GM23338 (cell line): ENCODE data around the gene HLA-DMA. TPM values are rescaled to one million over a fixed set of nuclear protein-coding genes. Genes with fewer than 3 reads are reported as not detected.

Experiments
- ATAC-seq: fragments of 200-7000 bp; cut with Tn5 transposase; 3 replicates; pipeline ENCODE4 v1.9.1; 2020
- DNase-seq: peaks from one replicate; pipeline ENCODE4 v3.0.0-alpha.2; 2015; ENCODE audit warnings: low spot score
- H2AFZ ChIP-seq: fragments of 200-600 bp; sonication (generic); 2 replicates; pipeline ENCODE4 v1.8.0; 2016; ENCODE audit warnings: antibody characterized with exemption, mild to moderate bottlenecking, moderate library complexity
- H3F3A ChIP-seq: fragments of 200-600 bp; sonication (generic); replicated peaks from 2 replicates; pipeline ENCODE4 v1.8.0; 2017; ENCODE audit warnings: antibody characterized with exemption, mixed run types, low read depth
- H3K27ac ChIP-seq: fragments of 200-600 bp; sonication (generic); 2 replicates; pipeline ENCODE4 v1.6.1; 2016; ENCODE audit warnings: low read depth
- H3K27me3 ChIP-seq: fragments of 200-600 bp; sonication (generic); 2 replicates; pipeline ENCODE4 v1.8.0; 2016; ENCODE audit warnings: mild to moderate bottlenecking, mixed run types, moderate library complexity; ENCODE audit not compliant: insufficient read depth
- H3K36me3 ChIP-seq: fragments of 200-600 bp; sonication (generic); 2 replicates; pipeline ENCODE4 v1.8.0; 2016; ENCODE audit warnings: mild to moderate bottlenecking; ENCODE audit not compliant: insufficient read depth
- H3K4me1 ChIP-seq: fragments of 200-600 bp; sonication (generic); 2 replicates; pipeline ENCODE4 v1.8.0; 2016; ENCODE audit warnings: mild to moderate bottlenecking, moderate library complexity; ENCODE audit not compliant: insufficient read depth
- H3K4me2 ChIP-seq: fragments of 200-600 bp; sonication (generic); 2 replicates; pipeline ENCODE4 v1.7.1; 2017; ENCODE audit warnings: mixed run types
- H3K4me3 ChIP-seq: fragments of 200-600 bp; sonication (generic); 2 replicates; pipeline ENCODE4 v1.6.1; 2016; ENCODE audit warnings: mixed run types
- H3K79me2 ChIP-seq: fragments of 200-600 bp; sonication (generic); replicated peaks from 2 replicates; pipeline ENCODE4 v1.8.0; 2017; ENCODE audit warnings: mild to moderate bottlenecking; ENCODE audit not compliant: insufficient read depth
- H3K9me2 ChIP-seq: fragments of 200-600 bp; sonication (generic); 2 replicates; pipeline ENCODE4 v1.8.0; 2017; ENCODE audit not compliant: insufficient read depth
- H4K20me1 ChIP-seq: fragments of 200-600 bp; sonication (generic); replicated peaks from 2 replicates; pipeline ENCODE4 v1.8.0; 2017; ENCODE audit warnings: mild to moderate bottlenecking; ENCODE audit not compliant: insufficient read depth
- H3K27ac Mint-ChIP-seq: 2 replicates; pipeline ENCODE4 v1.8.0; 2020; ENCODE audit warnings: inconsistent platforms, mild to moderate bottlenecking, moderate library complexity, mixed read lengths
- H3K27me3 Mint-ChIP-seq: 3 replicates; pipeline ENCODE4 v1.8.0; 2022; ENCODE audit warnings: low read depth, mild to moderate bottlenecking, moderate library complexity, mixed read lengths, inconsistent platforms; ENCODE audit not compliant: insufficient read depth, poor library complexity
- H3K36me3 Mint-ChIP-seq: 3 replicates; pipeline ENCODE4 v1.8.0; 2021; ENCODE audit warnings: low read depth, mild to moderate bottlenecking, inconsistent platforms, moderate library complexity, mixed read lengths
- H3K4me1 Mint-ChIP-seq: 3 replicates; pipeline ENCODE4 v1.8.0; 2020; ENCODE audit warnings: mild to moderate bottlenecking, inconsistent platforms, mixed read lengths
- H3K4me3 Mint-ChIP-seq: 3 replicates; pipeline ENCODE4 v1.8.0; 2021; ENCODE audit warnings: moderate library complexity, mild to moderate bottlenecking, inconsistent platforms, mixed read lengths
- H3K9me3 Mint-ChIP-seq: 3 replicates; pipeline ENCODE4 v1.8.0; 2020; ENCODE audit warnings: moderate library complexity, mild to moderate bottlenecking, inconsistent platforms, mixed read lengths
- CREB1 ChIP-seq: fragments of 250-450 bp; sonication (Bioruptor Pico); IDR thresholded peaks from 2 replicates; pipeline ENCODE4 v1.5.0; 2020; ENCODE audit warnings: low read depth, mild to moderate bottlenecking, moderate library complexity
- EZH2phosphoT487 ChIP-seq: fragments of 200-600 bp; sonication (generic); IDR thresholded peaks from one replicate; pipeline ENCODE4 v1.8.1; 2018; ENCODE audit warnings: antibody characterized with exemption; ENCODE audit not compliant: unreplicated experiment
- NANOG ChIP-seq: IDR thresholded peaks from 2 replicates; pipeline ENCODE4 v1.6.1; 2016; ENCODE audit warnings: antibody characterized with exemption, borderline replicate concordance
- STAT1 ChIP-seq: IDR thresholded peaks from one replicate; pipeline ENCODE4 v1.6.1; 2016; ENCODE audit warnings: antibody characterized with exemption; ENCODE audit not compliant: unreplicated experiment
- ZNF114 ChIP-seq: fragments of 250-450 bp; sonication (Bioruptor Pico); IDR thresholded peaks from 2 replicates; pipeline ENCODE4 v1.5.0; 2020; ENCODE audit warnings: mild to moderate bottlenecking, moderate library complexity
- ZNF331 ChIP-seq: fragments of 250-450 bp; sonication (Bioruptor Pico); IDR thresholded peaks from 2 replicates; pipeline ENCODE4 v1.5.0; 2020; ENCODE audit warnings: low read depth, mild to moderate bottlenecking, moderate library complexity
- polyA plus RNA-seq: library from polyadenylated mRNA; unstranded; fragments of >200 nt; fragmentation: Nextera tagmentation; extraction: Ambion mirVana; gene quantifications from 2 replicates; pipeline ENCODE4 v1.2.1, GENCODE V29; 2016
- total RNA-seq: library from RNA; depleted of rRNA; stranded (reverse); fragments of >200 nt; shearing (Covaris generic); gene quantifications from 2 replicates; pipeline ENCODE4 v1.2.3, GENCODE V29; 2014
- TF ChIP-seq, protein P1 (sequence below): IDR thresholded peaks from one replicate; pipeline ENCODE4 v1.6.1; 2018; ENCODE audit warnings: antibody characterized with exemption; ENCODE audit not compliant: unreplicated experiment
- TF ChIP-seq, protein P2 (sequence below), 2 experiments: fragments of 200-600 bp in 1 of 2; sonication (generic) in 1 of 2; conservative IDR thresholded peaks; 2 replicates each; pipeline versions ENCODE4 v1.5.1 to v1.6.1; 2016 to 2017; ENCODE audit warnings: antibody characterized with exemption in 2 of 2, low read depth in 2 of 2, mild to moderate bottlenecking in 2 of 2, moderate library complexity in 1 of 2
- TF ChIP-seq, protein P3 (sequence below): fragments of 250-450 bp; sonication (Bioruptor Pico); IDR thresholded peaks from 2 replicates; pipeline ENCODE4 v1.5.0; 2020; ENCODE audit warnings: mild to moderate bottlenecking, moderate library complexity

Gene HLA-DMA
- total and polyA plus RNA-seq, 2 experiments from 2014 or later, result 5.2 to 6.2 TPM

DNA sequence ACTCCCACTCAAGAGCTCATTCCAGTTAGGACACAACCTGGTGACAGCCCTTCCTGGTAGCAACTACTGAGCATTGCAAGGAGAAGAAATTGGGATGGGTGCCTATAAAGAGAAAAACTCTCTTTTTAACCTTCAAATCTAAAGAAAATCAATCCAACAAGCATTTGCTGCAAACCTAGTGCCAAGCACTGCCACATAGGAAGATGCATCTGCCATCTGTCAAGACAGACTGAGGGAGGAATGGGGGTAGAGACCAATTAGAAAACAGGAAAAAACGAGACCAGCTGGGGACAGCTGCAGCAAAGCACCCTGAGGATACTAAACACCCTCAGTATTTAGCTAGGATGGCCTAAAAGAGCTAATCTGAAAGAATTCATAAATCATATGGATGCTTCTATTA lies 39.9 kb downstream of the HLA-DMA start (continued):
- TF ChIP-seq, protein P1, sequence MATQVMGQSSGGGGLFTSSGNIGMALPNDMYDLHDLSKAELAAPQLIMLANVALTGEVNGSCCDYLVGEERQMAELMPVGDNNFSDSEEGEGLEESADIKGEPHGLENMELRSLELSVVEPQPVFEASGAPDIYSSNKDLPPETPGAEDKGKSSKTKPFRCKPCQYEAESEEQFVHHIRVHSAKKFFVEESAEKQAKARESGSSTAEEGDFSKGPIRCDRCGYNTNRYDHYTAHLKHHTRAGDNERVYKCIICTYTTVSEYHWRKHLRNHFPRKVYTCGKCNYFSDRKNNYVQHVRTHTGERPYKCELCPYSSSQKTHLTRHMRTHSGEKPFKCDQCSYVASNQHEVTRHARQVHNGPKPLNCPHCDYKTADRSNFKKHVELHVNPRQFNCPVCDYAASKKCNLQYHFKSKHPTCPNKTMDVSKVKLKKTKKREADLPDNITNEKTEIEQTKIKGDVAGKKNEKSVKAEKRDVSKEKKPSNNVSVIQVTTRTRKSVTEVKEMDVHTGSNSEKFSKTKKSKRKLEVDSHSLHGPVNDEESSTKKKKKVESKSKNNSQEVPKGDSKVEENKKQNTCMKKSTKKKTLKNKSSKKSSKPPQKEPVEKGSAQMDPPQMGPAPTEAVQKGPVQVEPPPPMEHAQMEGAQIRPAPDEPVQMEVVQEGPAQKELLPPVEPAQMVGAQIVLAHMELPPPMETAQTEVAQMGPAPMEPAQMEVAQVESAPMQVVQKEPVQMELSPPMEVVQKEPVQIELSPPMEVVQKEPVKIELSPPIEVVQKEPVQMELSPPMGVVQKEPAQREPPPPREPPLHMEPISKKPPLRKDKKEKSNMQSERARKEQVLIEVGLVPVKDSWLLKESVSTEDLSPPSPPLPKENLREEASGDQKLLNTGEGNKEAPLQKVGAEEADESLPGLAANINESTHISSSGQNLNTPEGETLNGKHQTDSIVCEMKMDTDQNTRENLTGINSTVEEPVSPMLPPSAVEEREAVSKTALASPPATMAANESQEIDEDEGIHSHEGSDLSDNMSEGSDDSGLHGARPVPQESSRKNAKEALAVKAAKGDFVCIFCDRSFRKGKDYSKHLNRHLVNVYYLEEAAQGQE, result no peak
- TF ChIP-seq, protein P2, sequence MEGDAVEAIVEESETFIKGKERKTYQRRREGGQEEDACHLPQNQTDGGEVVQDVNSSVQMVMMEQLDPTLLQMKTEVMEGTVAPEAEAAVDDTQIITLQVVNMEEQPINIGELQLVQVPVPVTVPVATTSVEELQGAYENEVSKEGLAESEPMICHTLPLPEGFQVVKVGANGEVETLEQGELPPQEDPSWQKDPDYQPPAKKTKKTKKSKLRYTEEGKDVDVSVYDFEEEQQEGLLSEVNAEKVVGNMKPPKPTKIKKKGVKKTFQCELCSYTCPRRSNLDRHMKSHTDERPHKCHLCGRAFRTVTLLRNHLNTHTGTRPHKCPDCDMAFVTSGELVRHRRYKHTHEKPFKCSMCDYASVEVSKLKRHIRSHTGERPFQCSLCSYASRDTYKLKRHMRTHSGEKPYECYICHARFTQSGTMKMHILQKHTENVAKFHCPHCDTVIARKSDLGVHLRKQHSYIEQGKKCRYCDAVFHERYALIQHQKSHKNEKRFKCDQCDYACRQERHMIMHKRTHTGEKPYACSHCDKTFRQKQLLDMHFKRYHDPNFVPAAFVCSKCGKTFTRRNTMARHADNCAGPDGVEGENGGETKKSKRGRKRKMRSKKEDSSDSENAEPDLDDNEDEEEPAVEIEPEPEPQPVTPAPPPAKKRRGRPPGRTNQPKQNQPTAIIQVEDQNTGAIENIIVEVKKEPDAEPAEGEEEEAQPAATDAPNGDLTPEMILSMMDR (conservative IDR thresholded peaks at IDR 0.05; ENCODE audit: low read depth in 2 of 2), result no peak

DNA sequence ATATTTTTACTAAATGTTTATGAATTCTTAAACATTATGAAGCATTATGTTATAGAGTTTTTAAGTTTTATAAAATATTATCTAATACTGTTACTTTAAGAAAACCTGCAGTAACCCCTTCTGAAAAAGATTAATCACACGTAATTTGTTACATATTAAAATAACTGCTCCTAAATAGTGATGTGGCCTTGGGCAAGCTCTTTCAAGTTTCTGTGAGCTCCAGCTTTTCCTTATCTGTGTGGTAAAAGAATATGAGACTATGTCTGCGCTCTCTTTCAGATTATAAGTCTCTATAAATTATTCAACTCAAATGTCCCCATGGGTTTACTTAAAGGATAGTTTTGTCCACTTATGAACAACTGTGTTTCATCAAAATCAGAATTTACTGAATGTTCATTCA lies 44.0 kb downstream of the HLA-DMA start:
- H3K36me3 Mint-ChIP-seq, result no peaks in the 10 kb centered on the region

More for the DNA sequence above, 44.0 kb downstream of the HLA-DMA start:
- TF ChIP-seq NANOG (no peak), ZNF331 (CRISPR knock-in tag) (no peak), CREB1 (no peak), ZNF114 (CRISPR knock-in tag) (no peak), STAT1 (no peak), EZH2phosphoT487 (no peak)
- TF ChIP-seq, protein P2 (conservative IDR thresholded peaks at IDR 0.05; ENCODE audit: low read depth in 2 of 2), result no peak
- TF ChIP-seq, protein P3, sequence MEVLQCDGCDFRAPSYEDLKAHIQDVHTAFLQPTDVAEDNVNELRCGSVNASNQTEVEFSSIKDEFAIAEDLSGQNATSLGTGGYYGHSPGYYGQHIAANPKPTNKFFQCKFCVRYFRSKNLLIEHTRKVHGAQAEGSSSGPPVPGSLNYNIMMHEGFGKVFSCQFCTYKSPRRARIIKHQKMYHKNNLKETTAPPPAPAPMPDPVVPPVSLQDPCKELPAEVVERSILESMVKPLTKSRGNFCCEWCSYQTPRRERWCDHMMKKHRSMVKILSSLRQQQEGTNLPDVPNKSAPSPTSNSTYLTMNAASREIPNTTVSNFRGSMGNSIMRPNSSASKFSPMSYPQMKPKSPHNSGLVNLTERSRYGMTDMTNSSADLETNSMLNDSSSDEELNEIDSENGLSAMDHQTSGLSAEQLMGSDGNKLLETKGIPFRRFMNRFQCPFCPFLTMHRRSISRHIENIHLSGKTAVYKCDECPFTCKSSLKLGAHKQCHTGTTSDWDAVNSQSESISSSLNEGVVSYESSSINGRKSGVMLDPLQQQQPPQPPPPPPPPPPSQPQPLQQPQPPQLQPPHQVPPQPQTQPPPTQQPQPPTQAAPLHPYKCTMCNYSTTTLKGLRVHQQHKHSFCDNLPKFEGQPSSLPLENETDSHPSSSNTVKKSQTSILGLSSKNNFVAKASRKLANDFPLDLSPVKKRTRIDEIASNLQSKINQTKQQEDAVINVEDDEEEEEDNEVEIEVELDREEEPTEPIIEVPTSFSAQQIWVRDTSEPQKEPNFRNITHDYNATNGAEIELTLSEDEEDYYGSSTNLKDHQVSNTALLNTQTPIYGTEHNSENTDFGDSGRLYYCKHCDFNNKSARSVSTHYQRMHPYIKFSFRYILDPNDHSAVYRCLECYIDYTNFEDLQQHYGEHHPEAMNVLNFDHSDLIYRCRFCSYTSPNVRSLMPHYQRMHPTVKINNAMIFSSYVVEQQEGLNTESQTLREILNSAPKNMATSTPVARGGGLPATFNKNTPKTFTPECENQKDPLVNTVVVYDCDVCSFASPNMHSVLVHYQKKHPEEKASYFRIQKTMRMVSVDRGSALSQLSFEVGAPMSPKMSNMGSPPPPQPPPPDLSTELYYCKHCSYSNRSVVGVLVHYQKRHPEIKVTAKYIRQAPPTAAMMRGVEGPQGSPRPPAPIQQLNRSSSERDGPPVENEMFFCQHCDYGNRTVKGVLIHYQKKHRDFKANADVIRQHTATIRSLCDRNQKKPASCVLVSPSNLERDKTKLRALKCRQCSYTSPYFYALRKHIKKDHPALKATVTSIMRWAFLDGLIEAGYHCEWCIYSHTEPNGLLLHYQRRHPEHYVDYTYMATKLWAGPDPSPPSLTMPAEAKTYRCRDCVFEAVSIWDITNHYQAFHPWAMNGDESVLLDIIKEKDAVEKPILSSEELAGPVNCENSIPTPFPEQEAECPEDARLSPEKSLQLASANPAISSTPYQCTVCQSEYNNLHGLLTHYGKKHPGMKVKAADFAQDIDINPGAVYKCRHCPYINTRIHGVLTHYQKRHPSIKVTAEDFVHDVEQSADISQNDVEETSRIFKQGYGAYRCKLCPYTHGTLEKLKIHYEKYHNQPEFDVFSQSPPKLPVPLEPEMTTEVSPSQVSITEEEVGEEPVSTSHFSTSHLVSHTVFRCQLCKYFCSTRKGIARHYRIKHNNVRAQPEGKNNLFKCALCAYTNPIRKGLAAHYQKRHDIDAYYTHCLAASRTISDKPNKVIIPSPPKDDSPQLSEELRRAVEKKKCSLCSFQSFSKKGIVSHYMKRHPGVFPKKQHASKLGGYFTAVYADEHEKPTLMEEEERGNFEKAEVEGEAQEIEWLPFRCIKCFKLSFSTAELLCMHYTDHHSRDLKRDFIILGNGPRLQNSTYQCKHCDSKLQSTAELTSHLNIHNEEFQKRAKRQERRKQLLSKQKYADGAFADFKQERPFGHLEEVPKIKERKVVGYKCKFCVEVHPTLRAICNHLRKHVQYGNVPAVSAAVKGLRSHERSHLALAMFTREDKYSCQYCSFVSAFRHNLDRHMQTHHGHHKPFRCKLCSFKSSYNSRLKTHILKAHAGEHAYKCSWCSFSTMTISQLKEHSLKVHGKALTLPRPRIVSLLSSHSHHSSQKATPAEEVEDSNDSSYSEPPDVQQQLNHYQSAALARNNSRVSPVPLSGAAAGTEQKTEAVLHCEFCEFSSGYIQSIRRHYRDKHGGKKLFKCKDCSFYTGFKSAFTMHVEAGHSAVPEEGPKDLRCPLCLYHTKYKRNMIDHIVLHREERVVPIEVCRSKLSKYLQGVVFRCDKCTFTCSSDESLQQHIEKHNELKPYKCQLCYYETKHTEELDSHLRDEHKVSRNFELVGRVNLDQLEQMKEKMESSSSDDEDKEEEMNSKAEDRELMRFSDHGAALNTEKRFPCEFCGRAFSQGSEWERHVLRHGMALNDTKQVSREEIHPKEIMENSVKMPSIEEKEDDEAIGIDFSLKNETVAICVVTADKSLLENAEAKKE (CRISPR knock-in tag), result no peak
- Mint-ChIP-seq H3K4me3 (no peak overlapping the region), H3K4me1 (no peaks in the 10 kb centered on the region), H3K27ac (no peak overlapping the region), H3K9me3 (no peaks in the 10 kb centered on the region), H3K27me3 (no peaks in the 10 kb centered on the region)
- no peaks in the 10 kb centered on the region for H3K4me1 ChIP-seq
- H3K27me3 ChIP-seq, result no peaks in the 10 kb centered on the region
- no peak for ATAC-seq
- H3K9me2 ChIP-seq, result no peaks in the 10 kb centered on the region
- H2AFZ ChIP-seq, result no peak overlapping the region
- H3K4me2 ChIP-seq, result no peak overlapping the region
- DNase-seq, result no peak
- no peak overlapping the region for H3K27ac ChIP-seq
- no peaks in the 10 kb centered on the region for H3K79me2 ChIP-seq
- H3F3A ChIP-seq, result no peaks in the 10 kb centered on the region
- no peak overlapping the region for H3K4me3 ChIP-seq
- H4K20me1 ChIP-seq, result no peaks in the 10 kb centered on the region
- no peaks in the 10 kb centered on the region for H3K36me3 ChIP-seq
